Measurements from ENCODE around the gene GNL1.

Gene GNL1, protein sequence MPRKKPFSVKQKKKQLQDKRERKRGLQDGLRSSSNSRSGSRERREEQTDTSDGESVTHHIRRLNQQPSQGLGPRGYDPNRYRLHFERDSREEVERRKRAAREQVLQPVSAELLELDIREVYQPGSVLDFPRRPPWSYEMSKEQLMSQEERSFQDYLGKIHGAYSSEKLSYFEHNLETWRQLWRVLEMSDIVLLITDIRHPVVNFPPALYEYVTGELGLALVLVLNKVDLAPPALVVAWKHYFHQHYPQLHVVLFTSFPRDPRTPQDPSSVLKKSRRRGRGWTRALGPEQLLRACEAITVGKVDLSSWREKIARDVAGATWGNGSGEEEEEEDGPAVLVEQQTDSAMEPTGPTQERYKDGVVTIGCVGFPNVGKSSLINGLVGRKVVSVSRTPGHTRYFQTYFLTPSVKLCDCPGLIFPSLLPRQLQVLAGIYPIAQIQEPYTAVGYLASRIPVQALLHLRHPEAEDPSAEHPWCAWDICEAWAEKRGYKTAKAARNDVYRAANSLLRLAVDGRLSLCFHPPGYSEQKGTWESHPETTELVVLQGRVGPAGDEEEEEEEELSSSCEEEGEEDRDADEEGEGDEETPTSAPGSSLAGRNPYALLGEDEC

DNA sequence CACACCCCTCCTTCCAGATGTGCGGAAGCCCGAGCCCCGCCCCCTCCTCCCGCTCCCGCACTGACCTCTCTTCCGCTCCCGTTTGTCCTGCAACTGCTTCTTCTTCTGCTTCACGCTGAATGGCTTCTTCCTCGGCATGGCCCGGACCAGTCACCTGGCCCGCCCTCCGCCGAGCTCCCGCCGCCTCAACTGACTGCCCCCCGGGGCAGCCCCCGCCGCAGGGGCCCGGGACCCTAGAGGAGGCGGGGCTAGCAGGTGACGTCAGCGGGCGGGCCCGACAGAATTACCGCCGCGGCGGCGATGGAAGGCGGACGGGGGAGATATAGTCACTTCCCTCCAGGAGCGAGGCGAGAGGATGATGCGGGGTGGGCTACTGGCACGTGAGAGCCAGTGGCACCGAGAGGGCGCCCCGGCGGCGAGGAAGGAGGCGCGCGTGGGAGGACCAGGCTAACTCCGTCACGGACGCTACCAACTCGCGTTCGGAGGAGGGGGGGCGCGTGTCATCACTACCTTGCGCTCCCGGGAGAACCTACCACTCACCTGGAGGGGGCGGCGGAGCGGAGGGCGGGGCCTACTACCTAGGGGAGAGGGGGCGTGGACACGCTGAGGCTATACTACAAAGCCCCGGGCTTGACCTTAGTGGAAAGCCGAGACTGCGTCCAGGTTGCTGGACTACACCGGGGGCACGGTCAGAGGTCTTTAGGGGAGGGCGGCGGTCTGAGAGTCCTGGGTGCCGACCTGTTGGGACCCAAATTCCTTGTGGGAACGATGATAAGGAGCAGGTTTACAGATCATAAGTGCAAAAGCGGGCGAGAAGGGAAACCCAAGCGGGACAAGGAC lies at the start of gene GNL1:
Gene GNL1, minus strand, starts transcription at position 424 of the 840 bp plus-strand sequence. Its CDS starts 286 bp downstream, at position 138.
- peak; percentile 64 for DNase-seq

GRCh38 chr6:30603961-30604360 lies 47.7 kb upstream of the GNL1 start:
- no peak for DNase-seq

DNA sequence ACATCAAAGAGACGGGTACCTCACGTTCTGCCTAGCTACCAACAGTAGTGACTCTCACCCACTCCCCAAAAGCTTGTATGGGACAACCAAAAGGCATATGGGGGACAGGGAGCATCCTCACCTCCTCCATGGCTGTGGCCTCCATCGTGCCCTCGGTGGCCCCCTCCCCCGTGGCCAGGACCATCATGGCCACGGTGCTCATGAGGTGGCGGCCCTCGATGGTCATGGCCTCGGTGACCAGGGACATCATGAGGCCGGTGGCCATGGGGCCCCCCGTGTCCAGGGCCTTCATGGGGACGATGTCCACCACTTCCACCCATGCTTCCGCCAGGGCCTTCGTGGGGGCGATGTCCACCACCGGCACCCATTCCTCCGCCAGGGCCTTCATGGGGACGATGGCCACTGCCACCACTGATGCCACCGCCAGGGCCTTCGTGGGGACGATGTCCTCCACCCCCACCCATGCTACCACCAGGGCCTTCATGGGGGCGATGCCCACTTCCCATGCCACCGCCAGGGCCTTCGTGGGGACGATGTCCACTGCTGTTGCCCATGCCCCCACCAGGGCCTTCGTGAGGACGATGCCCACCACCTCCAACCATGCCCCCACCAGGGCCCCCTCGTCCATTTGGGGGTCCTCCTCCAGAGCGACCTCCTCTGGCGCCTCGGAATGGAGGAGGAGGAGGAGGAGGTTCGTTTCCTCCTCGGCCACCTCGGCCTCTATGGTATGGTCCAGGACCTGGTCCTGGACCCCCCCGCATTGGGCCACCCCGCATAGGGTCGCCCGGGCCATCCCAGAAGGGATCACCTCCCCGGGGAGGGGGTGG lies 45.7 kb upstream of the GNL1 start:
- no peak for DNase-seq

DNA sequence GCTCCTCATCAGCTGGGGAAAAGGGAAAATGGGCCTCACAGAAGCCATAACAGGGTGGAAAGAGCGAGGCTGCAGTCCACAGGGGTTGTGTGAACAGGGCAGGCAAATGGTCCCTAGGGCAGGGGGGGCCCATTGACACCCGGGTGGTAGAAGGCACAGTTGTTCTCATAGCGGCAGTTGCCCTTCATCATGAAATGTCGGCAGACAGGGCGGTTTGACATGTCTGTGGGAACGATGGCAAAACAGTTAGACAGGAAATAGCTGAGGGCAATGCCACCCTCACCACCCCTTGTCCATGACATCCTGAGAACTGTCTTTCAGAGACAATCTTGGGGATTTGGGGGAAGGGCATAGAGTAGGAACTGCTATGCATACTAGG lies 45.1 kb upstream of the GNL1 start:
- DNase-seq: no peak

DNA sequence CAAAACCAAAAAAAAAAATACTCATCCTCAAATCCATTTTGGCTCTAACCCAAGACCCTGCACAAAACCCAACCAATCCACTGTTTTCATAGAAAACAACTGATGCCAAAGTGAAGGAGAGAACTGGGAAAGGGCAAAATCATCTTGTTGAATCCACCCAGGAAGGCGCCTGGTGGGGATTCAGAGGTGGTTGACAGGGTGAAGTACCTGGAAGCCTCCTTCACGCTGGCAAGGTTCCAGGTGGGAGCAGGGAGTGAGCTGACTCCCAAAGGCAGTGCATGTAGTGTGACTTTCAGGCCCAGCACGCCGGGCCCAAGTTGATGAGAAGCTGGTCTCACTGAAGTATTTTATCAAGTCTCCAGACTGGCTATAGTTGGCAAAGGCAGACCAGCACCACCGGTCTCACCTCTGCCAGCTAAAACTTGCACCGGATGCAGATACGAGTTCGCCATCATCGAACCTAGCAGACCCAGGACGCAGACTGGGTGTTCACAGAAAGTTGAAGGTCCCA lies 44.2 kb upstream of the GNL1 start:
- DNase-seq: no peak

DNA sequence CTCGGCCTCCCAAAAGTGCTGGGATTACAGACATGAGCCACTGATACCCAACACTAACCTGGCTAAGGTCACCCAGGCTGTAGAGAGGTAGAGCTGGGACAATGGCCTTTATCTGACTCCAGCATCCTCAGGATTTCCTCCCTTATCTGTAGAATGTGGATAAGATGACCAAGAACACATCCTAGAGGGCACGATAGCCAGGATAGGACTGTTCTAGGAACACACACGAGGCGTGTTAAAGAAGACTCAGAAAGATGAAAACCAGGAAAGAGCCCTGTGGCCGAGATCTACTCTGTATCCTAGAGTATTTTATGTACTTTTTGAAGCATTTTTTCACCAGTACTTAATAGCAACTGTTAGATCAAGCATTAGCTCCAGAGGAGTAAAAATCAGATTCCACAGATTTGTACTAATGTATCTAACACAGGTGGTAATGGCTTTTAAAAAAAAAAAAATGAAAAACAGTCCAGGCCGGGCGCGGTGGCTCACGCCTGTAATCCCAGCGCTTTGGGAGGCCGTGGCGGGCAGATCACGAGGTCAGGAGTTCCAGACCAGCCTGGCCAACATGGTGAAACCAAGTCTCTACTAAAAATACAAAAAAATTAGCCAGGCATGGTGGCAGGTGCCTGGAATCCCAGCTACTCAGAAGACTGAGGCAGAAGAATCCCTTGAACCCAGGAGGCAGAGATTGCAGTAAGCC lies 43.5 kb upstream of the GNL1 start:
- no peak for DNase-seq

DNA sequence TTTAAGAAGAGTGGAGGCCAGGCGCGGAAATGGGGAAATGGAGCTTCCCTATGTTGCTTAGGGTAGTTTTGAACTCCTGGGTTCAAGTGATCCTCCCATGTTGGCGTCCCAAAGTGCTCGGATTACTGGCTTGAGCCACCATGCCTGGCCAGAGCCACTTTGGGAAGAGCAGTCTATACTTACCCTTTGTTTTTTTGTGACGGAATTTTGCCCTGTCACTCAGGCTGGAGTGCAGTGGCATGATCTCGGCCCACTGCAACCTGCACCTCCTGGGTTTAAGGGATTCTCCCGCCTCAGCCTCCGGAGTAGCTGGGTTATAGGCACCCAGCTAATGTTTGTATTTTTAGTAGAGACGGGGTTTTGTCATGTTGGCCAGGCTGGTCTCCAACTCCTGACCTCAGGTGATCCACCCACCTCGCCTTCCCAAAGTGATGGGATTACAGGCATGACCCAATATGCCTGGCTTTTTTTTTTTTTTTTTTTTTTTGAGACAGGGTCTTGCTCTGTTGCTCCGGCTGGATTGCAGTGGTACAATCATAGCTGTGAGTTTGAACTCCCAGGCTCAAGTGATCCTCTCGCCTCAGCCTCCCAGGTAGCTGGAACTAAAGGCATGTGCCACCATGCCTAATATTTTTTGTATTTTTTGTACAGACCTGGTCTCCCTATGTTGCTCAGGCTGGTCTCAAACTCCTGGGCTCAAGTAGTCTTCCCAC lies 42.8 kb upstream of the GNL1 start:
- no peak for DNase-seq

- DNase-seq: peak; percentile 28
Measured at GRCh38 chr6:30597315-30598144, 41.2 kb upstream of the GNL1 start.

- DNase-seq: no peak
Measured at GRCh38 chr6:30592287-30592686, 36.0 kb upstream of the GNL1 start.

GRCh38 chr6:30591008-30591407 lies 34.7 kb upstream of the GNL1 start:
- no peak for DNase-seq

DNA sequence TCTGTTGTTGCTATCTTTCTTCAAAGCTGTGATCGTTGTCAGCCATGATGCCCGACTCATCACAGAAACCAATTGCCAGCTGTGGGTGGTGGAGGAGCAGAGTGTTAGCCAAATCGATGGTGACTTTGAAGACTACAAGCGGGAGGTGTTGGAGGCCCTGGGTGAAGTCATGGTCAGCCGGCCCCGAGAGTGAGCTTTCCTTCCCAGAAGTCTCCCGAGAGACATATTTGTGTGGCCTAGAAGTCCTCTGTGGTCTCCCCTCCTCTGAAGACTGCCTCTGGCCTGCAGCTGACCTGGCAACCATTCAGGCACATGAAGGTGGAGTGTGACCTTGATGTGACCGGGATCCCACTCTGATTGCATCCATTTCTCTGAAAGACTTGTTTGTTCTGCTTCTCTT lies 34.2 kb upstream of the GNL1 start:
- DNase-seq: no peak

- no peak for DNase-seq
Measured at GRCh38 chr6:30589754-30590358, 33.6 kb upstream of the GNL1 start.

DNA sequence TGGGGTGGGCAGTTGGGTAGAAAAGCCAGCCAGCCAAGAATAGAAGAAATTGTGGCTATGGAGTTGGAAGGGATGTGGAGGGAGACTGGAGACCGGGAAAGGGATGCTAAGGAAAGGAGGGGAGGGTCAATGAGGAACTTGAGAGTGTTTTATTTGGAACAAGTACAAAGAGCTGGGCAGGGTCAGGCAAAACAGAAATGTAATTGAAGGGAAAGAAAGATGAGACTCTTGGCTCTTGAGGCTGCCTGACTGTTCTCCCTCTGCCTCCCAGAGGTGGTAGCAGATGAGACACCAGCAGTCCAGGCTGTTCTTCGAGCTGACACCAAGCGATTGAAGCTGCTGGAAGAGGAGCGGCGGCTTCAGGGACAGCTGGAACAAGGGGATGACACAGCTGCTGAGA lies 27.6 kb upstream of the GNL1 start:
- DNase-seq: no peak

DNA sequence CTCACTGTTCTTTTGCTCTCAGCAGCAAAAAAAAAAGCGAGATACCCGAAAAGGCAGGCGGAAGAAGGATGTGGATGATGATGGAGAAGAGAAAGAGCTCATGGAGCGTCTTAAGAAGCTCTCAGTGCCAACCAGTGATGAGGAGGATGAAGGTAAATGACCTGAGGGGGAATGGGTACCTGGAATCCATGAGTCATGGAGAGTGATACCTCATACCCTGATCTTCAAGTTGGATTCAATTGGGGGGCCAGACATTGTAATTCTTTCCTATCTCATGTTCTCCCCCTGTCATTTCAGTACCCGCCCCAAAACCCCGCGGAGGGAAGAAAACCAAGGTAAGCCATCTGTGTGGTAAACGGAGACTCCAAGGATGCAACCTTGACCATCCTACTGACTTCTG lies 21.8 kb upstream of the GNL1 start:
- no peak for DNase-seq

- DNase-seq: no peak
Measured at GRCh38 chr6:30573113-30573512, 16.8 kb upstream of the GNL1 start.

DNA sequence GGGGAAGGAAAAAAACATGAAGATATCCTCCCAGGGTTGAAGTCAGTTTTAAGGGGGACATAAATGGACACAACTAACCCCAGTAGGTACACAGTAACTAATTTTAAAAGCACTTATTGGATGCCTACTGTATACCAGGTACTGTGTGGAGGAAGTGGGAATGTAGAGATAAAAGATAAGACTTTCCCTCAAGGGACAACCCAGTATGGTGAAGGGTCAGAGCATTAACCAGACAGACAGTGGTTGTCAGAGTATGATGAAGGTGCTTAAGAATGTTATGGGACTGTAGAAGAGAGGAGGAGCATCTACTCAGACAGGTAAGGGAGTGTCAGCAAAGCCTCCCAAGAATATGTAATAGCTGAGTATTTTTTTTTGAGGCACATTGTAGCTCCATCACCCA lies 15.9 kb upstream of the GNL1 start:
- no peak for DNase-seq

- no peak for DNase-seq
Measured at GRCh38 chr6:30571762-30572082, 15.4 kb upstream of the GNL1 start.

DNA sequence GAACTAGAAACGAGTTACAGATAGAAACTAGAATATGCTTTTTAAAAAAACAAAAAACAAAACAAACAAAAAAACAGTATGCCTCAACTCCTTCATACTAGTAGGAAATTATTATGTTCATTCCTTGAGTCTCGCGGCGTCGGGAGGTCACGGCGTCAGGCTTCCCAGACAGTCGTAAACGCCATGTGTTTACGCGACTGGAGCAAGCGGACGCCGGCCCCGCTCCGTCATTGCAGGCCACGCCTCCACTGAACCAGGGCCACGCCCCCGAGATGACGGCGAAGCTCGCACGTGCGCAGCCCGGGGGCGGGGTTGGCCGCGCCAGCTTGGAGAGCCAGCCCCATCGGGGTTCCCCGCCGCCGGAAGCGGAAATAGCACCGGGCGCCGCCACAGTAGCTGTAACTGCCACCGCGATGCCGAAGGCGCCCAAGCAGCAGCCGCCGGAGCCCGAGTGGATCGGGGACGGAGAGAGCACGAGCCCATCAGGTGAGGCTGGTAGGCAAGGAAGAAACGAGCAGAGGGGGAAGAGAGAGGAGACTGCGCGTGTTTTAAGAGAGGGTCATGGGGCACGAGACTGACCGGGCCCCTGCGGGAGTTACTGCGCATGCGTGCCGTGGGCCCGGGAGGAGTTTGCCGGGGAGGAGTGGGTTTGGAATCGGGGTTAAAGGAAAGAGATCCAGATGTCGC lies 14.9 kb upstream of the GNL1 start, which contains the start of gene ABCF1:
Gene ABCF1, plus strand, starts transcription at position 368 of the 687 bp plus-strand sequence. Its CDS starts 46 bp downstream, at position 414.
- DNase-seq: peak; percentile 89

- no peak for DNase-seq
Measured at GRCh38 chr6:30570740-30571074, 14.4 kb upstream of the GNL1 start.

All from NCI-H1092 treated with DMSO at 0.1 percent for 48 hours (cell line).